ENCODE data around the gene AP3S1. TPM values are rescaled to one million over a fixed set of nuclear protein-coding genes. Genes with fewer than 3 reads are reported as not detected.
"Not testable (repeated sequence)": the region's sequence is repeated elsewhere in the genome, so short reads cannot be mapped to it uniquely, and the experiment has no call there.

AP3S1 gene
- total RNA-seq, 1 donor from 2014 or later = 74.8 TPM

- intact Hi-C loops (cut with micrococcal nuclease) = no loop called here
- H3K9me3 Mint-ChIP-seq = no peaks in the 10 kb centered on the region
- H3K27ac Mint-ChIP-seq = no peak overlapping the region
- H3K27me3 Mint-ChIP-seq (ENCODE audit: low read depth) = peaks cover 66% of the 10 kb centered on the region
- H3K4me1 Mint-ChIP-seq (ENCODE audit: low read depth) = peaks cover 48% of the 10 kb centered on the region
- no peak overlapping the region for H3K4me3 Mint-ChIP-seq (ENCODE audit: low read depth)
- DNase-seq (ENCODE audit: low spot score) = no peak
- peaks cover 3% of the 10 kb centered on the region for H3K36me3 Mint-ChIP-seq (ENCODE audit: low read depth)
Measured at GRCh38 chr5:115812372-115812771, 29.4 kb upstream of the AP3S1 start.

GRCh38 chr5:115813719-115814118, 28.0 kb upstream of the AP3S1 start:
- Mint-ChIP-seq H3K4me1 (ENCODE audit: low read depth) (peaks cover 39% of the 10 kb centered on the region), H3K36me3 (ENCODE audit: low read depth) (peaks cover 3% of the 10 kb centered on the region), H3K4me3 (ENCODE audit: low read depth) (no peak overlapping the region), H3K27ac (no peak overlapping the region), H3K9me3 (no peaks in the 10 kb centered on the region), H3K27me3 (ENCODE audit: low read depth) (peaks cover 72% of the 10 kb centered on the region)
- DNase-seq (ENCODE audit: low spot score) = no peak
- intact Hi-C loops (cut with micrococcal nuclease) = loop anchor here (2.0 kb wide), 1 partner anchor 761 kb away; the partner anchor contains the start of gene SEMA6A

GRCh38 chr5:115815006-115815692, 26.6 kb upstream of the AP3S1 start:
- H3K4me1 Mint-ChIP-seq (ENCODE audit: low read depth) = peaks cover 28% of the 10 kb centered on the region
- no peak overlapping the region for H3K27ac Mint-ChIP-seq
- intact Hi-C loops (cut with micrococcal nuclease) = loop anchor here (2.0 kb wide), 1 partner anchor 760 kb away; the partner anchor contains the start of gene SEMA6A
- peaks cover 3% of the 10 kb centered on the region for H3K36me3 Mint-ChIP-seq (ENCODE audit: low read depth)
- H3K4me3 Mint-ChIP-seq (ENCODE audit: low read depth) = peak overlapping the region; percentile 37
- no peak for DNase-seq (ENCODE audit: low spot score)
- peaks cover 81% of the 10 kb centered on the region for H3K27me3 Mint-ChIP-seq (ENCODE audit: low read depth)
- H3K9me3 Mint-ChIP-seq = no peaks in the 10 kb centered on the region

GRCh38 chr5:115815693-115816225, 26.0 kb upstream of the AP3S1 start:
- DNase-seq (ENCODE audit: low spot score) = no peak
- intact Hi-C loops (cut with micrococcal nuclease) = loop anchor here (2.0 kb wide), 1 partner anchor 759 kb away; the partner anchor contains the start of gene SEMA6A
- Mint-ChIP-seq H3K36me3 (ENCODE audit: low read depth) (peaks cover 3% of the 10 kb centered on the region), H3K27me3 (ENCODE audit: low read depth) (peaks cover 84% of the 10 kb centered on the region), H3K4me3 (ENCODE audit: low read depth) (peak overlapping the region; percentile 58), H3K27ac (no peak overlapping the region), H3K4me1 (ENCODE audit: low read depth) (peaks cover 26% of the 10 kb centered on the region), H3K9me3 (no peaks in the 10 kb centered on the region)

GRCh38 chr5:115816226-115817081, 25.3 kb upstream of the AP3S1 start, which contains the start of gene CDO1:
TSS of gene CDO1 (minus strand) at chr5:115816659. CDS start at chr5:115816397, 262 bp downstream.
- Mint-ChIP-seq H3K4me1 (ENCODE audit: low read depth) (peaks cover 20% of the 10 kb centered on the region), H3K27me3 (ENCODE audit: low read depth) (peaks cover 84% of the 10 kb centered on the region), H3K27ac (no peak within 1 kb of the TSS), H3K9me3 (no peaks in the 10 kb centered on the region), H3K36me3 (ENCODE audit: low read depth) (peaks cover 3% of the 10 kb centered on the region), H3K4me3 (ENCODE audit: low read depth) (peak within 1 kb of the TSS; percentile 58)
- DNase-seq (ENCODE audit: low spot score) = peak; percentile 11
- intact Hi-C loops (cut with micrococcal nuclease) = no loop called here

- no peak overlapping the region for H3K27ac Mint-ChIP-seq
- no peak overlapping the region for H3K4me3 Mint-ChIP-seq (ENCODE audit: low read depth)
- no peaks in the 10 kb centered on the region for H3K9me3 Mint-ChIP-seq
- intact Hi-C loops (cut with micrococcal nuclease) = no loop called here
- peaks cover 3% of the 10 kb centered on the region for H3K36me3 Mint-ChIP-seq (ENCODE audit: low read depth)
- H3K27me3 Mint-ChIP-seq (ENCODE audit: low read depth) = peaks cover 82% of the 10 kb centered on the region
- no peak for DNase-seq (ENCODE audit: low spot score)
- H3K4me1 Mint-ChIP-seq (ENCODE audit: low read depth) = peaks cover 20% of the 10 kb centered on the region
Measured at GRCh38 chr5:115817386-115817785, 24.3 kb upstream of the AP3S1 start.

- Mint-ChIP-seq H3K27ac (no peak overlapping the region), H3K27me3 (ENCODE audit: low read depth) (peaks cover 75% of the 10 kb centered on the region), H3K9me3 (no peaks in the 10 kb centered on the region), H3K4me3 (ENCODE audit: low read depth) (no peak overlapping the region), H3K4me1 (ENCODE audit: low read depth) (peaks cover 16% of the 10 kb centered on the region), H3K36me3 (ENCODE audit: low read depth) (peaks cover under 1% of the 10 kb centered on the region)
- no peak for DNase-seq (ENCODE audit: low spot score)
- intact Hi-C loops (cut with micrococcal nuclease) = no loop called here
Measured at GRCh38 chr5:115818821-115819220, 22.9 kb upstream of the AP3S1 start.

- Mint-ChIP-seq H3K4me3 (ENCODE audit: low read depth) (no peak overlapping the region), H3K36me3 (ENCODE audit: low read depth) (no peaks in the 10 kb centered on the region), H3K27ac (no peak overlapping the region), H3K4me1 (ENCODE audit: low read depth) (peaks cover 4% of the 10 kb centered on the region), H3K9me3 (no peaks in the 10 kb centered on the region), H3K27me3 (ENCODE audit: low read depth) (peaks cover 57% of the 10 kb centered on the region)
- no peak for DNase-seq (ENCODE audit: low spot score)
- intact Hi-C loops (cut with micrococcal nuclease) = no loop called here
Measured at GRCh38 chr5:115820846-115821245, 20.9 kb upstream of the AP3S1 start.

- H3K27ac Mint-ChIP-seq; H3K4me1 Mint-ChIP-seq (ENCODE audit: low read depth); intact Hi-C loops (cut with micrococcal nuclease): not testable (repeated sequence)
Measured at GRCh38 chr5:115824983-115825382, 16.8 kb upstream of the AP3S1 start.

GRCh38 chr5:115825948-115826347, 15.8 kb upstream of the AP3S1 start:
- H3K27me3 Mint-ChIP-seq (ENCODE audit: low read depth) = peaks cover 13% of the 10 kb centered on the region
- no peak for DNase-seq (ENCODE audit: low spot score)
- H3K9me3 Mint-ChIP-seq = no peaks in the 10 kb centered on the region
- H3K27ac Mint-ChIP-seq = no peak overlapping the region
- peaks cover under 1% of the 10 kb centered on the region for H3K4me1 Mint-ChIP-seq (ENCODE audit: low read depth)
- H3K36me3 Mint-ChIP-seq (ENCODE audit: low read depth) = peaks cover 24% of the 10 kb centered on the region
- intact Hi-C loops (cut with micrococcal nuclease) = no loop called here
- H3K4me3 Mint-ChIP-seq (ENCODE audit: low read depth) = no peak overlapping the region

More at GRCh38 chr5:115824983-115825382, 16.8 kb upstream of the AP3S1 start:
- peaks cover 21% of the 10 kb centered on the region for H3K36me3 Mint-ChIP-seq (ENCODE audit: low read depth)
- H3K27me3 Mint-ChIP-seq (ENCODE audit: low read depth) = peaks cover 22% of the 10 kb centered on the region
- H3K9me3 Mint-ChIP-seq; H3K4me3 Mint-ChIP-seq (ENCODE audit: low read depth); DNase-seq (ENCODE audit: low spot score): not testable (repeated sequence)

GRCh38 chr5:115829913-115830312, 11.8 kb upstream of the AP3S1 start:
- Mint-ChIP-seq H3K9me3 (no peaks in the 10 kb centered on the region), H3K27ac (no peak overlapping the region), H3K4me3 (ENCODE audit: low read depth) (no peak overlapping the region), H3K36me3 (ENCODE audit: low read depth) (peaks cover 52% of the 10 kb centered on the region), H3K27me3 (ENCODE audit: low read depth) (no peaks in the 10 kb centered on the region), H3K4me1 (ENCODE audit: low read depth) (peaks cover 3% of the 10 kb centered on the region)
- intact Hi-C loops (cut with micrococcal nuclease) = no loop called here
- DNase-seq (ENCODE audit: low spot score) = no peak

GRCh38 chr5:115831163-115831768, 10.5 kb upstream of the AP3S1 start:
- Mint-ChIP-seq H3K27ac (no peak overlapping the region), H3K9me3 (no peaks in the 10 kb centered on the region), H3K4me1 (ENCODE audit: low read depth) (peaks cover 3% of the 10 kb centered on the region), H3K4me3 (ENCODE audit: low read depth) (no peak overlapping the region), H3K36me3 (ENCODE audit: low read depth) (peaks cover 65% of the 10 kb centered on the region), H3K27me3 (ENCODE audit: low read depth) (no peaks in the 10 kb centered on the region)
- intact Hi-C loops (cut with micrococcal nuclease) = no loop called here
- no peak for DNase-seq (ENCODE audit: low spot score)

All from activated T-helper 2 cell treated with anti-CD3 and anti-CD28 coated beads, Interferon-gamma antibody, Interleukin-2, Interleukin-4, amounts not matched to agents 10 μg/mL and 5 μg/mL and 100 μg/mL, durations not matched to agents 14 hours and 24 hours and 36 hours (primary cell).